Activated CD4-positive, alpha-beta T cell treated with anti-CD3 and anti-CD28 coated beads, Interleukin-2, amount 50 U/mL, for 24 hours (primary cell): ENCODE results near the gene ADRA2C.

Source experiments
- DNase-seq, 2 donors: peaks; one replicate each; pipeline ENCODE4 v3.0.0-alpha.2; 2020; ENCODE audit warnings: low read depth in 1 of 2, low spot score in 1 of 2

The ADRA2C gene

GRCh38 chr4:3791910-3792542 is 25.8 kb downstream of the ADRA2C start:
- DNase-seq, result no peak

- DNase-seq, result no peak
Measured at GRCh38 chr4:3792813-3793212, 26.6 kb downstream of the ADRA2C start.

DNA sequence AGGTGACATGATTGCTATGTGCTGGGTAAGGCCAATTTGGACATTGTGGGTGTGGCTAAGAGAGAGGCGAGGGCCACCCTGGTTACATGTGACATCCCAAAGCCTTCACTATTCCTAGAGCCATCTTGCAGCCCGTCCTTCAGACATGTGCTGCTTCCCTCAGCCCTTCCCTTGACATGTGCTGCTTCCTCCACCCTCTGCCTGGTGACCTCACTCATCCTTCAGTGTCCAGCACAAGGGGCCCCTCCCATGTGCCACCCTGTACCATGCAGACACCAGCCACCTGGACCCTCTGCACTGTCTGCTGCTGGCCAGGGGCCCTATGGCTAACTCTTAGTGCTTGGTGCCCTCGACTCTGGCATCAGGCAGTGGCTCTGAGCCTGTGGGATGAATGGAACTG is 27.4 kb downstream of the ADRA2C start:
- DNase-seq, result no peak

DNA sequence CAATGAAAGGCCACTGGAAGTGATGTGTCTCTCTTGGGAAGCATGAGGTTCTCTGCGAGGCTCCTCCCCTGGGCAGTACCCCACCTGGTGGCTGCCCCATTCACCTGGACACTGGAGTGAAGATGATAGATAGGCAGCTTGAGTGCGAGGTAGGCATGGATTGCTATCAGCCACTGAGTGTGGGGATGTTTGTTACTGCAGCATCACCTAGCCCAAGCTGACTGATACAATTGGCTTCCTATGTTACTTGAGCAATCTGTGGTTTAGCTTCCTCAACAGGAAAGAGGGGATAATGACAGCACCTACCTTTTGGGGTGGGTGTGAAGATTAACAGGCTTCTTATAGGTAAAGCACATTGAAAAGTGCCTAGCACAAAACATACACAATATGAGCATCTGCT is 30.8 kb downstream of the ADRA2C start:
- DNase-seq, result no peak

- DNase-seq, result no peak
Measured at GRCh38 chr4:3797831-3798790, 31.9 kb downstream of the ADRA2C start.

DNA sequence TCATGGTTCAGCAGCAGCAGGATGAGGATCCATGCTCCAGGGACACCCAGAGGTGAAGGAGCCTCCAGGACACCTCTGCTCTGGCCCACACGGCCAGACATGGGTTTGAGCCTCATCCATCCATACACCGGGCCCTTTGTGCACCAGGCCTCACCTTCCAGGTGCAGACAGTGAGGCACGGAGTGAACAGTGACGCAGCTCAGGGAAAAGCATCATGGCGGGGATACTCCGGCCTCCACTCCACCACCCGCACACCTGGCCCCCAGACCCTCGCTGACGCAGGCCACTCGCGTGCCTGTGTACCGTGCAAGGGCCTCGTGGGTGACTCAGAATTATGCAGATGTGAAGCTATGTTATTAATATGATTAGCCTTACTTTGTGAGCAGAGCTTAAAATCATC is 33.3 kb downstream of the ADRA2C start:
- no peak for DNase-seq

DNA sequence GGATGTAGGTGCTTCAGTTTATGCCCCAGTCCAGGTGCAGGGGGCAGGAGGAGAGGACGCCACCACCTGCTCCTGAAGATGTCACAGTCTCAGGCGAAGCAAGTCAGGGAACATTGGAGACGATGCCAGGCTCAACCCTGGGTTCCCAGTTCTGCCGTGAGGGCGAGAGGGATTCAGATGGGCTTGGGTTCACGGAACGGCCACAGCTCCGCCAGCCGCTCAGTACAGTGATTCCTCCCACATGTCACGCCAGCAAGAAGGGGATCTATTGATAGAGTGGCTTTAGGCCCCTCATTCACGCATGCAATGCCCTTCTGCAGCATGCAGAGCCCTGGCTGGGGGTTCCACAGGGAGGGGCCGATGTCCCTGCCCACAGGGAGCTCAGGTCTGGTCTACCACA is 34.2 kb downstream of the ADRA2C start:
- no peak for DNase-seq

DNA sequence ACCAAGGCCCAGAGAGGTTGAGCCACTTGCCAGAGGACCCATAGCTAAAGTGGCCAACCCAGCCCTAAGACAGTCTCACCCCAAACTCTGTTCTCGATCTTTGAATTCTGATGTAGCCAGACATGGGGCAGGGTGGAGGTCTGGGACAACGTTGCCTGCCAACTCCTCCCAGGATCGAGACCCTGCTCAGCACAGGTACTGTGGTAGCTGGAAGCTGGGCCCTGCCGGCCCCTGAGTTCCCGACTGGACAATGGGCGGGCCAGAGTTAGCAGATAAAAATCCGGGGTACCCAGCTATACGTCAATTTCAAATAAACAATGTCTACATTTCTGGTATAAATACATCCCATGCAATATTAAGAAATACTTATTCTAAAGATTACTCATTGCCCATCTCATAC is 35.3 kb downstream of the ADRA2C start:
- no peak for DNase-seq

DNA sequence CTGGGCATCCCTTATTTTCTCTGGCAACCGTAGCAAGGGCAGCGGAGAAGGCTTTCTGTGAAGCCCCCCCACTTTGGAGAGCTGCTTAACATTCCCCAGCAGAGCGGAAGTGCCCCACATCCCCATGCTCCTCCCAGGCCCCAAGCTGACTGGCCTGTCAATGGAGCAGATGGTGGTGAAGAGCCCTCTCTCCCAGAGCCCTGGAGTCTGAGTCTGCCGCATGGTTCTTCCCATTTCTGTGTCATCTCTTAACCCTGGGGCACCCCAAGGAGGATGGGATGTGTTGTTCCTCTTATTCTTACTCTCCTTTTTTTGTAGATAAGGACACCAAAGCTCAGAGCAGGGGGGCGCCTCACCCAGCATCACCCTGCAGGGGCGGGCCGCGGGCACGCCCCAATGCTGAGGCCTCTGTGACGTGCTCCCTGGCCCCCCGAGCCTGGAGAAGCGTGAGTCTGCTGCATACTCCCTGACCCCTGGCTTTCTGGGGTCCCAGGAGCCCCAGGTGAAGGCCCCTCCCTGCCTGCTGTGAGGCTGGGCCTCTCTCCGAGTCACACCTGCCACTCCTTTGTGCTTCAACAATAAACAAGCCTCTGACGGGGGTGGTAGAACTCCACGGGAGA is 35.9 kb downstream of the ADRA2C start:
- DNase-seq, result no peak

DNA sequence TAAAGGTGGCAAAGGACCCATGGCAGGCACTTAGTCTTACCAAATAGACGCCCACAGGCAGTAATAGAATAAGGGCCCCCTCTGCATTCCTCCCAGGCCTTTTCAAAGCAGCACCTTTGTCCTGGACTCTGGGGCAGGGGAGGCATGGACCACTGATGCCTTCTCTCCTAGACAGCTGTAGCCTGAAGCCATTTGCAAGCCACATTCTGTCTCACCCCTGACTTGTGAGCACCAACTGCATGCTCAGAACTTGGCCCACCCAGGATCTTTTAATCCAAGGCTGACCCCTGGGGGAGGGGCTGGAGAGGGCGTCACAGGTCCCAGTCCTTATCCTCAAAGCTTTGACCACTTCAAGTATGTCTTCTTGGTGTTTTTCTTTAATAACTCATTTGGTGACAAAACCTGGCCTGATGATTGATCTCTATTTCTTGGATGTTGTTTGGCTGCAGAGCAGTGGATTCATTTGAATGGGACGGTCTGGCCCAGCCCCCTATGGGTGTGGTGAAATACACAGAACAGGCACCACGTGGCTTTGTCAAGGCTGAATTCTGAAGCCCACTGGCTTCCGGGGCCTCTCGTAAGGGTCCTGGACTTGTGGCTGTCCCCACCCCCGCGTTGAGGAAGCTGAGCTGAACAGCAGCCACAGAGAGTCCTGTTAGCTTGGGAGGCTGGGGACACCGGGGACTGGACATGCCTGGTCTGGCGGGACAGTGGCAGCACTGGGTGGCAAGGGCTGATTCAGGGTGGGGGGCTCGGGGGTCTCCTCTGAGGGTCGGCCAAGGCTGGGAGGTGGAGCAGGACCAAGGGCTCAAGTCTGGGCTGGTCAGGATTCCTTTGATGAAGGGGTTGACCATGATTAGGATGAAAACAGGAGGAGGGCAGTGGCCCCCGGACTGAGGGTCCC is 36.6 kb downstream of the ADRA2C start:
- no peak for DNase-seq

- DNase-seq, result no peak
Measured at GRCh38 chr4:3803475-3803847, 37.3 kb downstream of the ADRA2C start.

DNA sequence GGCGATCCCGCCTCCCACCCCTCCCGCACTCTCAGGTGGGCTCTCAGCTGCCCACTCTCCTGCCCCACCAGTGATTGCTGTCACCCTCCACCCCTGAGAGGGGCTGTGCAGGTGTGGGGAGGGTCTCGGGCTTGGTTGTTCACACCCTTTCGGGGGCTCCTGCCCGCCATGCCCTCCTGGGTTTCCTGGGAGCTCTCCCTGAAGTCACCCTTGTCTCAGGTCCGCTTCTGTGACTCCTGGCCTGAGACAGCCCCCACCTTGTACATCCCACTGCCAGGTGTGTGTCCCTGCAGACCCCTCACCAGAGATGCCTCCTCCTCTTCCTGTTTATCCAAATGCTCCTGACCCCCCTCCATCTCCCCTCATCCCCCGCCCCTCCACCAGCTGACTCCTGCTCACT is 37.8 kb downstream of the ADRA2C start:
- DNase-seq, result no peak

DNA sequence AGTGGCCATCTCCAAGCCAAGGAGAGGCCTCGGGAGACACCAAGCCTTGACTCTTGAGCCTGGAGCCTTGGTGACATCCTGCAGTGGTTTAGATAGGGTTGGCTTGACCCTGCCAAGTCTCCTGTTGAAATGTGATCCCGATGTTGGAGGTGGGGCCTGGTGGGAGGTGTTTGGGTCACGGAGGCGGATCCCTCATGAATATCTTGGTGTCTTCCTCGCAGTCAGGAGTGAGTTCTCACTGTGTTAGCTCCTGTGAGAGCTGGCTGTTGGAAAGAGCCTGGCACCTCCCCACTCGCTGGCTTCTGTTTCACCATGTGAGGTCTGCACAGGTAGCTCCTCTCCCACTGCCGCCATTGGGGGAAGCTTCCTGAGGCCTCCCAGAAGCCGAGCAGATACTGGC is 38.8 kb downstream of the ADRA2C start:
- DNase-seq, result no peak

DNA sequence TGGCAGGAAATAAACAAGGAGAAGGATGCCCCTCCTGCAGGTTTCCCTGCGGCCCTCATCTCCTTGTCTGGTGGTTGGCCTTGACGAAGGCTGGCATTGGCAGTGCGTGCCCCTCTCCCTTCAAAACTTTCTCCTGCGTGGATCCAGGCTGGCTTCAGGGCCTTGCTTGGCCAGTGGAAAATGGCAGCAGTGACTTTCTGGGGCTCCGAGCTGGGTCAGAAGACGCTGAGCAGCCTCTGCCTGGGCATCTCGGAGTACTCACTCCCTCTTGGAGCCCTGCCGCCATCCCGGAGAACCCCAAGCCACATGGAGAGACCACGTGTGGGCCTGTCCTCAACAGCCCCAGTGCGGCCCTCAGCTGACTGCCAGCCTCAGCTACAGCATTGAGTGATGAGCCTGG is 39.5 kb downstream of the ADRA2C start:
- no peak for DNase-seq

GRCh38 chr4:3807311-3807710 is 41.1 kb downstream of the ADRA2C start:
- no peak for DNase-seq

- no peak for DNase-seq
Measured at GRCh38 chr4:3807822-3808496, 41.8 kb downstream of the ADRA2C start.

GRCh38 chr4:3808597-3808996 is 42.4 kb downstream of the ADRA2C start:
- no peak for DNase-seq

DNA sequence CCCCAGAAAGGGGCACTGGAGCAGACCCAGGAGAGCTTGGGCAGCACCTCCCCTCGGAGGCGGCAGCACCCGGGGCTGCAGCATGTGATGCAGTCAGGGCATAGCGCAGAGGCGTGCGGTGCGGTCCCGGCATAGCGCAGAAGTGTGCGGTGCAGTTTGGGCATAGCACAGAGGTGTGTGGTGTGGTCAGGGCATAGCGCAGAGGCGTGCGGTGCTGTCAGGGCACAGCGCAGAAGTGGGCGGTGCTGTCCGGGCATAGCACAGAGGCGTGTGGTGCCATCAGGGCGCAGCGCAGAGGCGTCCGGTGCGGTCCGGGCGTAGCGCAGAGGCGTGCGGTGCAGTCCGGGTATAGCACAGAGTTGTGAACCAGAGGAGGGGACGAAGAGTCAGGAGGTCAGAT is 42.8 kb downstream of the ADRA2C start:
- no peak for DNase-seq

DNA sequence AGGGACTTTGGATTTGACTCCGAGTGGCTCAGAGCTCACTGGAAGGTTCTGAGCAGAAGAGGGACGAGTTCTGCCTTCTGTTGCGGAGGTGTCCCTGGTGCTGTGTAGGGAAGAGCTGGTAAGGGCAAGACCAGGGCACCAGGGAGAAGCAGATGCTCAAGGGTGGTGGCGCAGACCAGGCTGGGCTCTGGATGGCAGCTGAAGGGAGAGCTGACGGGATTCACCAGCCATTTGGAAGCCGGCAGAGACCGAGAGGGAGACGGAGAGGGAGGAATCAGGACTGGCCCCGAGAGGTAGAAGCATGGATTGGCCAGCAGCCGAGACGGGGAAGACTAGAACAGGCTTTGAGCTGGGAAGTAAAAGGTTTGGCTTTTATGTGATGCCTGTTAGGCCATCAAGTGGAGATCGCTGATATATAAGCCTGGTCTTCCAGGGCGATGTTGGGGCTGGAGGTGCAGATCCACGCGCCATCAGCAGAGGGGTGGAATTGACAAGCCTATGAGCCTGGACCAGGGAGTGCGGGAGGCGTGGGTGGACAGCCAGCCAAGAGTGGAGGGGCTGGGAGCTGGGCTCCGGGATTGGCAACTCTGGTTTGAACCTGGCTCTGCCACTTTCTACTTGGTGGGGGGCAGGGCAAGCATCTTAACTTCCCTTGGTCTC is 43.4 kb downstream of the ADRA2C start:
- no peak for DNase-seq

- DNase-seq, result no peak
Measured at GRCh38 chr4:3810111-3810680, 44.0 kb downstream of the ADRA2C start.
